Measurements from ENCODE around the gene ALPP.
A peak's percentile ranks its signal among the peaks of the same experiment; 100 is the strongest.
"Not testable (repeated sequence)": the region's sequence is repeated elsewhere in the genome, so short reads cannot be mapped to it uniquely, and the experiment has no call there.

The ALPP gene

DNA sequence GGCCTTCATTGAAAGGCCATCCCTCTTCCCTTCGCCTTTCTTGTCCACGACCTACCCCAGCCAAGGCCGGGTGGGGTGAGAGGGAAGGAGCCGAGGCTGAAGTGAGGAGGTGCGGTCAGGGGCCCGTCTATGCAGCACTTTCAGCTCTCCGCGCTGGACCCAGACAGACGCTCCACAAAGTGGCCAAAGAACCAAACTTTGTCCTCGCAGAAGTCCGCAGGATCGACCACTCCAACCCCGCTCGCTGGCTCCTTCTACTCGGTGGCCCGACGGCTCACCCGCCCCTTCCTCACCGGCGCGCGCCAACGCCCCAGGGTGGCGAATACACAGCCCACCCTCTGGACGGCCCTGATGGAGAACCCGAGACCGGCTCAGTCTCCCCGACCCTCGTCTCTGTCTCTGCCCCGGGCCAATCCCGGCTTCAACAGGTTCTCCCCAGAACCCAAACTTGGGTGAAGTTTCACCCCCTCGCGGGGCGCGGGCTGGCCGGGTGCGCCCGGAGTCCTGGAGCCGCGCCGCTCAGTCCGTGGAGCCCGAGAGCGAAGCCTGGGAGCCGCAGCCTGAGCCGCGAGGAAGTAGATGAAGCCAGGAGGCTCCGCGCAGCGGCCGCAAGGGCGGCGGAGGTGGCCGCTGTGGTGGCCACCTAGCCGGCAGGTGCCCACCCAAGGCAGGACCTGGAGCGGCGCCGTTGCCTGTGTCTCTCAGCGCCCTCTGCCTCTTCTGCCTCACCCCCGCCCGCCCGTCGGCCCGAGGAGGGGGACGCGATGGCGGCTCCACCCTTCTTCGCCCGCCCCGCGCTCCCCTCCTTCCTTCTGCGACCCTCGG is 26.7 kb upstream of the ALPP start:
- Histone ChIP-seq H3K4me3 (no peak overlapping the region), H3K4me2 (no peak overlapping the region), H3K27me3 (peaks cover 44% of the 10 kb centered on the region), H3K4me1 (peaks cover 16% of the 10 kb centered on the region), H4K20me1 (no peaks in the 10 kb centered on the region), H3K9ac (no peak overlapping the region), H3K36me3 (no peaks in the 10 kb centered on the region), H3K9me3 (peaks cover 16% of the 10 kb centered on the region), H3K27ac (no peak overlapping the region)
- no peak for TF ChIP-seq Cebpa-rat (IDR thresholded peaks at IDR 0.05)

DNA sequence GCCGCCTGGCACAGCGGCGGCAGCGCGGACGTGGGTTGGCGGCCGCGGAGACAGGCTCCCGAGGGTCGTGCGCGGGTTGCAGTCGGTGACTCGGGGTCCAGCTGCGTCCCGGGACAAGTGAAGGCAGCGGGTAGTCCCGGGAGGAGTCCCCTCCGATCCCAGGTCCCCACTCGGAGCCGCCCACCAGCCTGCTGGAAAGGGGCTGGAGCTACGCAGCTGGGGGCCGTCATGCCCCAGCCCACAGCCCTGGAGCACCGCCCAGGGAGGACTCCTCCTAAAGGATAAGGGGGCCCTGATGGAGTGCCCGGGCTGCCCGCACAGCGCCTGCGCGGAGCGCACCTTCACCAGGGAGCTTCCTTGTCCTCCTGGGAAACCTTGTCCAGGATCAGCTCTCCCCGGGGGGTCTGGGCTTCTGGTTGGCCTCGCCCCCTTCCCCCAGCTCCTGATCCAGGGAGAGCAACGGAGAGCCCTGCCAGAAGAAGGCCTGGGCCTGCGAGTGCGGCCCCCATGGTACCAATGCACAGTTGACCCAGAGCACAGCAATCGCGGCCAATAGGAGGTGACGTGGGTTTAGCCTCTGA is 25.9 kb upstream of the ALPP start:
- Histone ChIP-seq H3K9ac (no peak overlapping the region), H3K27me3 (peaks cover 44% of the 10 kb centered on the region), H4K20me1 (no peaks in the 10 kb centered on the region), H3K4me2 (no peak overlapping the region), H3K36me3 (no peaks in the 10 kb centered on the region), H3K27ac (no peak overlapping the region), H3K4me3 (no peak overlapping the region), H3K9me3 (peaks cover 16% of the 10 kb centered on the region), H3K4me1 (peaks cover 16% of the 10 kb centered on the region)
- TF ChIP-seq Cebpa-rat (IDR thresholded peaks at IDR 0.05): no peak

DNA sequence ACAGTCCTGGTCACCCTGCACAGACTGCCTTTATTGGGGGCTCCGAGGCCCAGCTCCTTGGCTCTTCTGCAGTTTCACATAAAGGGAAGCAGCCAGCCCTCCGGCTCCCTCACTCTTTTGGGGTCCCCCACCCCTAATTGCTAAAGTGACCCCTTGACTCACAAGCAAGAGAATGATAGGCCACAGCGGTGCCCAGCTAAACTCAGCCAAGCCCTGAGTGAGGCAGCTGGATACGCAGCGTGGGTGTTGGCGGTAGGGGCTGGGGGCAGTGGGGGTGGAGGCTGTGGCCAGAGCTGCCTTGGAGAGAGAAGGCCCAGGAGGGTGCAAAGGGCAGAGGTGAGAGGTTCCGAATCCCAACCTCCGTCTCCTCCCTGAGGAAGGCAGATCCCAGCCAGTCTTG is 25.5 kb upstream of the ALPP start:
- H3K27ac ChIP-seq: no peak overlapping the region
- peaks cover 44% of the 10 kb centered on the region for H3K27me3 ChIP-seq
- TF ChIP-seq Cebpa-rat (IDR thresholded peaks at IDR 0.05): no peak
- H3K4me2 ChIP-seq: no peak overlapping the region
- no peaks in the 10 kb centered on the region for H3K36me3 ChIP-seq
- H4K20me1 ChIP-seq: no peaks in the 10 kb centered on the region
- peaks cover 16% of the 10 kb centered on the region for H3K9me3 ChIP-seq
- H3K9ac ChIP-seq: no peak overlapping the region
- peaks cover 16% of the 10 kb centered on the region for H3K4me1 ChIP-seq
- H3K4me3 ChIP-seq: no peak overlapping the region

DNA sequence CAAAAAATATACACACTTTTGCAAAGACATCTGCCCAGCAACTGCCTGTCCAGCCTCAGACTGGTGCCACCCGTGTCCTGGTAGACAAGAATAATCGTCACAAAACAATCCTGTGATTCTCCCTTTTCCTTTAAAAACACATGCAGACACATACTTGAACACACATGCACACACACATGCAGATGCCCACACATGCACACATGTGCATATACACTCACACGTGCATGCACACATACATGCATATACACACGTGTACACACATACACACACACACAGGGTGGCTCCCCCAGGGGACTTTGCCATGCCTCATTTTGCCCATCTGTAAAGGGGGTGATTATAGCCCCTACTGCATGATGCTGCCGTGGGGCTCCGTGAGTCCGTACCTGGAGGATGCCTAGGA is 24.9 kb upstream of the ALPP start:
- Histone ChIP-seq H3K36me3 (no peaks in the 10 kb centered on the region), H3K4me2 (no peak overlapping the region), H3K4me3 (no peak overlapping the region), H3K9ac (no peak overlapping the region), H3K27ac (no peak overlapping the region), H4K20me1 (no peaks in the 10 kb centered on the region), H3K9me3 (peaks cover 16% of the 10 kb centered on the region), H3K27me3 (peaks cover 44% of the 10 kb centered on the region), H3K4me1 (peaks cover 15% of the 10 kb centered on the region)
- no peak for TF ChIP-seq Cebpa-rat (IDR thresholded peaks at IDR 0.05)

DNA sequence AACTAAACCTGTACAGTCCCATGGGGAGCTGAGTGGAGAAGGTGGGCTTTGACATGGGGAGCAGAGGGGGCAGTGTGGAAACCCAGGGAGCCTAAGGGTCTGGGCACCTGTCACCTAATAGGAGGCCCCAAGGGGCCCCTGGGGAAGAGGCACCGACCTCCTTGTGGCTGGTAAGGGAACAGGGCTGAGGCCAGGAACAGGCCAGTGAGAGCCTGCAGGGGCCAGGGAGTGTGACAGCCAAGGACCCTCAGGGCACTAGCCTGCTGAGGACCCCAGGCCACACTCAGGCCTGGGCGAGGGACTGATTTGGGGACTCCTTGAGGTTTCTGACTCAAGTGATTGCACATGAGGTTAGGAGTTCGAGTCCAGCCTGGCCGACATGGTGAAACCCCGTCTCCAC is 24.5 kb upstream of the ALPP start:
- Histone ChIP-seq H4K20me1 (no peaks in the 10 kb centered on the region), H3K36me3 (no peaks in the 10 kb centered on the region), H3K27ac (no peak overlapping the region), H3K9ac (no peak overlapping the region), H3K4me2 (no peak overlapping the region), H3K4me3 (no peak overlapping the region), H3K27me3 (peaks cover 44% of the 10 kb centered on the region), H3K9me3 (peaks cover 16% of the 10 kb centered on the region), H3K4me1 (peaks cover 11% of the 10 kb centered on the region)
- TF ChIP-seq Cebpa-rat (IDR thresholded peaks at IDR 0.05): no peak

DNA sequence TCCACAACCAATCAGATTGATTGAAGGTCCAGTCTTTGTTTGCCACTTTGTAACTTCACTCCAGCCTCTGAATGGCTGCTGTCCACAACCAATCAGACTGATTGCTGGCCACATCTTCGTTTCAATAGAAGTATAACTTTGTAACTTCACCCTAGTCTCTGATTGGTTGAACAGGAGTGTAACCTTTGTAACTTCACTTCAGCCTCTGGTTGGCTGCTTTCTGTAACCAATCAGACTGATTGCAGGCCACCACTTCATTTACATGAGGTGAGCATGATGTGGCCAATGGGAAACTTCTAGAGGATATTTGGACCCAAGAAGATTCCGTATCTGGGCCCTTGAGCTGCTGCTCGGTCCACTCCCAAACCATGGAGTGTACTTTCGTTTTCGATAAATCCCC is 16.9 kb upstream of the ALPP start:
- no peak overlapping the region for H3K27ac ChIP-seq

DNA sequence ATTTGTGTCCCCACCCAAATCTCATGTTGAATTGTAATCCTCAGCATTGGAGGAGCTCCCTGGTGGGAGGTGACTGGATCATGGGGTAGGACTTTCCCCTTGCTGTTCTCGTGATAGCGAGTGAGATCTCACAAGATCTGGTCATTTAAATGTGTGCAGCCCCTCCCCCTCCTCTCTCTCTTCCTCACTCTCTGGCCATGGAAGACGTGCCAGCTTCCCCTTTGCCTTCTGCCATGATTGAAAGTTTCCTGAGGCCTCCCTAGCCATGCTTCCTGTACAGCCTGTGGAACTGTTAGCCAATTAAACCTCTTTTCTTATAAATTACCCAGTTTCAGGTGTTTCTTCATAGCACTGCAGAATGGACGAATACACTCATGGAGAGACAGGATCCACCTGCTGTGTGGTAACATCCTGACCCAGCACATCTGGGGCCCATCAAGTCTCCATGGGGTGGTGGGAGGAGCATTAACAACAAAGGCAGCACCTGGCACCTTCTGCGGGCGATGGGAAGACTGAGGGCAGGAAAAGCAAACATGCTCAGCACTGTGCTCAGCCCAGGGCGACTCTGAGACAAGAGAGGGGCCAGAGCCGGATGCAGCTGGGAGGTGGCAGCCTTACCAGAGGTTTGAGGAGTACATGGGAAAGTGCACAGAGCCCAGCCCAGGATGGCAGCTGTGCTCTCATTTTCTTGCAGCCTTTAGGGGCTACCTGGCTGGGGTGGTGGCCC is 16.2 kb upstream of the ALPP start:
- Histone ChIP-seq H3K27ac (peak overlapping the region; percentile 75), H3K4me2 (peak overlapping the region; percentile 92), H3K9ac (peak overlapping the region; percentile 29; the same call in 1 of the 2 replicates), H3K4me1 (peaks cover 51% of the 10 kb centered on the region), H4K20me1 (peaks cover 6% of the 10 kb centered on the region; the same call in 1 of the 2 replicates), H3K9me3 (peaks cover 14% of the 10 kb centered on the region), H3K27me3 (no peaks in the 10 kb centered on the region), H3K4me3 (peak overlapping the region; percentile 8; the same call in 1 of the 2 replicates), H3K36me3 (no peaks in the 10 kb centered on the region)
- TF ChIP-seq Cebpa-rat (IDR thresholded peaks at IDR 0.05): no peak

More for the DNA sequence above, 16.9 kb upstream of the ALPP start:
- Histone ChIP-seq H3K4me3 (no peak overlapping the region), H3K9ac (no peak overlapping the region), H3K4me2 (peak overlapping the region; percentile 92; the same call in 1 of the 2 replicates), H3K27me3 (no peaks in the 10 kb centered on the region), H3K4me1 (peaks cover 48% of the 10 kb centered on the region), H3K9me3 (peaks cover 14% of the 10 kb centered on the region), H3K36me3 (no peaks in the 10 kb centered on the region), H4K20me1 (peaks cover 6% of the 10 kb centered on the region; the same call in 1 of the 2 replicates)
- no peak for TF ChIP-seq Cebpa-rat (IDR thresholded peaks at IDR 0.05)

DNA sequence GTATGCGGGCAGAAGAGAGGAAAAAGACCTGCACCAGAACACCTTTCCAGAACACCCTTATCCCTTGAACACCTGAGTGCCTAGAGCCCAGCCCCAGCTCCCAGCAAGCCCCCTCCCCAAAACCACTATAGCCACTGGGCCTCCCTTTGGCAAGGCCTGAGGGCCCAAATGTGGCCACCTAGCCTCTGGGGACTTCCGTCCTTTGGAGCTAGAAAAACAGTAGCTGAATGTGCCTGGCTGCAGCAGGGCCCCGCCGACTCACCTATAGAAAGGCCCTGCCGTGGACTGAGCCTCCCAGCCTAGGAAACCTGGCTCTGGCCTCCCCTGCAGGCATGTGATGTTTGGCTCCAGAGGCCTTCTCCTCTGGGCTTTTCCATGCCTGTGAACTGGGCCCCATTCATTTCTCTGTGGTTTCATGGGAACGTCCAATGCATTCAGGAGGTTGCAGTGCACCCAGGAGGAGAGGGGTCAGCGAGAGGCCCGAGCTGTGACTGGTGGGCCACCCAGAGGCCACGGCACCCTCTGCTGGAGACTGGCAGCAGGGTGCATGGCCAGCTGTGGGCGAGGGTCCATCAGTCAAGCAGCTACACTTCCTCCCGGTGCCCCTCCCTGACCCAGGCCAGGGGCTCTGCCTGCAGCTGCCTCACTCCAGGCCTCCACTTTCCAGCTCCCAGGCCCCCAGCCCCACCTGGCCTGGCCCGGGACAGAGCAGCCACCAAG is 15.3 kb upstream of the ALPP start:
- Histone ChIP-seq H3K27ac (peak overlapping the region; percentile 75), H3K9me3 (peaks cover 14% of the 10 kb centered on the region), H3K4me1 (peaks cover 59% of the 10 kb centered on the region), H3K9ac (peak overlapping the region; percentile 58; the same call in 1 of the 2 replicates), H3K4me3 (peak overlapping the region; percentile 51), H3K4me2 (peak overlapping the region; percentile 92)
- H3K27me3 ChIP-seq, H3K36me3 ChIP-seq, H4K20me1 ChIP-seq: not testable (repeated sequence)

DNA sequence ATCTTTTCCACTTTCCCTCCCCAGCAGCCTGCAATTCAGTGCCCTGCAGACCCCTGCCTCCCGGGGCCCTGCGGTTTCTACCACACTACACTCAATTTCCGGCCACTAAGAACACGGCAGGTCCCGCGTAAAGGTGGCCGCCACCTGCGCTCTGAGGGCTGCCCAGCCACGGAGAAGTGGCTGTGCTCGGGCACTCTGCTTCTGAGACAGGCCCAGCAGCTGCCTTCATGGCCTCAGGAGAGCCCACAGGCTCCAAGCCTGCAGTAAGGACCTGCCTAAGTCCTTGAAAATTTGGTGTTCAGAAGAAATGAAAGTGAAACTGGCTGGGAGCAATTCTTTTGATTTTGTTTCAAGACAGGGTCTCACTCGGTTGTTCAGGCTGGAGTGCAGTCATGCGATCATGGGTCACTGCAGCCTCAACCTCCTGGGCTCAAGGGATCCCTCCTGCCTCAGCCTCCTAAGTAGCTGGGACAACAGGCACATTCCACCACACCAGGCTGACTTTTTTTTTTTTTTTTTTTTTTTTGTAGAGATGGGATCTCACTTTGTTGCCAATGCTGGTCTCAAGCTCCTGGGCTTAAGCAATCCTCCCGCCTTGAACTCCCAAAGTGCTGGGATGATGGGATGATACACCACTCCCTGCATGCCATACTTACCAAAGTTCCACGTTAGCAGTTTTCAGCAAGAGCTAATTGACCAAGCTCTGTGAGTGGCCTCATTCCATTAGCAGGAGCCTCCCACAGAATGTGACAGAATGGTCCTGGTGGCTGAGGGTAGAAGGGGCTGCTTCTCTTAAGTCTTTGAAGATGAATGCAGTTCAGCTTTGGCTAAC is 14.6 kb upstream of the ALPP start:
- Histone ChIP-seq H3K9me3 (peaks cover 14% of the 10 kb centered on the region), H3K4me3 (peak overlapping the region; percentile 51), H3K4me2 (peak overlapping the region; percentile 92), H3K27me3 (no peaks in the 10 kb centered on the region), H4K20me1 (peaks cover 6% of the 10 kb centered on the region; the same call in 1 of the 2 replicates), H3K4me1 (peaks cover 66% of the 10 kb centered on the region), H3K36me3 (no peaks in the 10 kb centered on the region), H3K9ac (peak overlapping the region; percentile 58; the same call in 1 of the 2 replicates), H3K27ac (peak overlapping the region; percentile 75)
- TF ChIP-seq Cebpa-rat (IDR thresholded peaks at IDR 0.05): no peak

DNA sequence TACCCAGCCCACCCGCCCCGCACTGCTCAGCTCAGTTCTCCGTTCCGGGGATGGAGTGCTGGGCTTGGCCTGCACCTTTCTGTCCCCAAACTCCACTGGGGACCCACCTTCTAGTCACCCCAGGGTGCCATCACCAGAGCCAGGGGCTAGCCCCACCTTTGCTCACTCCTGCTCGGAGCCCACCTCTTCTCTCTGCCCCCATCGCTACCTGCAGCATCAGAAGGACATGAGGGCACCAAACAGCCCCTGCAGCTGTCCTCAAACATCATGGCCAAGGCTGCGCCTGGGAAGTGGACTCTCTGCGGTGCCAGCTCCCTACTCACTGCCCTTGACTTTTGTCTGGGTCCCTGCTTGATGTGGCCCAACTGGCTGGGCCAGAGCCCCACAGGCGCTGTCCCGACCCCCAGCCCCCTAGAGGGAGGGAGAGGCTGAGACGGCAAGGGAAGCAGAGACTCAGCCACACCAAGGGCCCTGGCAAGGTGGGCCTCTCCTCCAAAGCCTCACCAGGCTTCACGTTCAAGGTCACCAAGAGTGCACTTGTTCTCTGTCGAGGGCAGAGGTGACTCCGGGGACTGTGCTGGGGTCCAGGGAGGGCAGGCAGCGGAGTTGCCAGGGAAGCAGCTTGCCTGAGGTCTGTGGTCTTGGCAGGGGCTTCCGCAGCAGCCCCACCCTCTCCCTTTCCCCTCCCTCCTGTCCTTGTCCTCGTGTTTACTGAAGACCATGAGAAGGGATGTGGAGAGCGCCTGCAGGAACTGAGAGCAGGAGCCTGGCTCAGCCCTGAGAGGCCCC is 13.6 kb upstream of the ALPP start:
- H3K36me3 ChIP-seq, H3K4me3 ChIP-seq, H3K9ac ChIP-seq, H3K27me3 ChIP-seq, H4K20me1 ChIP-seq: not testable (repeated sequence)
- H3K4me1 ChIP-seq: peaks cover 76% of the 10 kb centered on the region
- H3K27ac ChIP-seq: peak overlapping the region; percentile 49; the same call in 1 of the 2 replicates
- H3K9me3 ChIP-seq: peaks cover 14% of the 10 kb centered on the region
- H3K4me2 ChIP-seq: peak overlapping the region; percentile 67
